ENCODE data around the gene PRDM2. TPM values are rescaled to one million over a fixed set of nuclear protein-coding genes. Genes with fewer than 3 reads are reported as not detected.

The PRDM2 gene
- total RNA-seq, 1 experiment from 2014 or later = 64.2 TPM

DNA sequence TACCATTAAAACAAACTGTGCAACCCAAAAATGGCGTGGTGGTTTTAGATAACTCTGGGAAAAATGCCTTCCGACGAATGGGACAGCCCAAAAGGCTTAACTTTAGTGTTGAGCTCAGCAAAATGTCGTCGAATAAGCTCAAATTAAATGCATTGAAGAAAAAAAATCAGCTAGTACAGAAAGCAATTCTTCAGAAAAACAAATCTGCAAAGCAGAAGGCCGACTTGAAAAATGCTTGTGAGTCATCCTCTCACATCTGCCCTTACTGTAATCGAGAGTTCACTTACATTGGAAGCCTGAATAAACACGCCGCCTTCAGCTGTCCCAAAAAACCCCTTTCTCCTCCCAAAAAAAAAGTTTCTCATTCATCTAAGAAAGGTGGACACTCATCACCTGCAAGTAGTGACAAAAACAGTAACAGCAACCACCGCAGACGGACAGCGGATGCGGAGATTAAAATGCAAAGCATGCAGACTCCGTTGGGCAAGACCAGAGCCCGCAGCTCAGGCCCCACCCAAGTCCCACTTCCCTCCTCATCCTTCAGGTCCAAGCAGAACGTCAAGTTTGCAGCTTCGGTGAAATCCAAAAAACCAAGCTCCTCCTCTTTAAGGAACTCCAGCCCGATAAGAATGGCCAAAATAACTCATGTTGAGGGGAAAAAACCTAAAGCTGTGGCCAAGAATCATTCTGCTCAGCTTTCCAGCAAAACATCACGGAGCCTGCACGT, 82.1 kb downstream of the PRDM2 start:
- no peak for TF ChIP-seq EZH2 (IDR thresholded peaks at IDR 0.05; ENCODE audit: borderline replicate concordance, low read depth, low read length, poor library complexity, severe bottlenecking)
- TF ChIP-seq, protein P1, sequence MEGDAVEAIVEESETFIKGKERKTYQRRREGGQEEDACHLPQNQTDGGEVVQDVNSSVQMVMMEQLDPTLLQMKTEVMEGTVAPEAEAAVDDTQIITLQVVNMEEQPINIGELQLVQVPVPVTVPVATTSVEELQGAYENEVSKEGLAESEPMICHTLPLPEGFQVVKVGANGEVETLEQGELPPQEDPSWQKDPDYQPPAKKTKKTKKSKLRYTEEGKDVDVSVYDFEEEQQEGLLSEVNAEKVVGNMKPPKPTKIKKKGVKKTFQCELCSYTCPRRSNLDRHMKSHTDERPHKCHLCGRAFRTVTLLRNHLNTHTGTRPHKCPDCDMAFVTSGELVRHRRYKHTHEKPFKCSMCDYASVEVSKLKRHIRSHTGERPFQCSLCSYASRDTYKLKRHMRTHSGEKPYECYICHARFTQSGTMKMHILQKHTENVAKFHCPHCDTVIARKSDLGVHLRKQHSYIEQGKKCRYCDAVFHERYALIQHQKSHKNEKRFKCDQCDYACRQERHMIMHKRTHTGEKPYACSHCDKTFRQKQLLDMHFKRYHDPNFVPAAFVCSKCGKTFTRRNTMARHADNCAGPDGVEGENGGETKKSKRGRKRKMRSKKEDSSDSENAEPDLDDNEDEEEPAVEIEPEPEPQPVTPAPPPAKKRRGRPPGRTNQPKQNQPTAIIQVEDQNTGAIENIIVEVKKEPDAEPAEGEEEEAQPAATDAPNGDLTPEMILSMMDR (conservative IDR thresholded peaks at IDR 0.05; ENCODE audit: low read depth, low read length) = no peak

DNA sequence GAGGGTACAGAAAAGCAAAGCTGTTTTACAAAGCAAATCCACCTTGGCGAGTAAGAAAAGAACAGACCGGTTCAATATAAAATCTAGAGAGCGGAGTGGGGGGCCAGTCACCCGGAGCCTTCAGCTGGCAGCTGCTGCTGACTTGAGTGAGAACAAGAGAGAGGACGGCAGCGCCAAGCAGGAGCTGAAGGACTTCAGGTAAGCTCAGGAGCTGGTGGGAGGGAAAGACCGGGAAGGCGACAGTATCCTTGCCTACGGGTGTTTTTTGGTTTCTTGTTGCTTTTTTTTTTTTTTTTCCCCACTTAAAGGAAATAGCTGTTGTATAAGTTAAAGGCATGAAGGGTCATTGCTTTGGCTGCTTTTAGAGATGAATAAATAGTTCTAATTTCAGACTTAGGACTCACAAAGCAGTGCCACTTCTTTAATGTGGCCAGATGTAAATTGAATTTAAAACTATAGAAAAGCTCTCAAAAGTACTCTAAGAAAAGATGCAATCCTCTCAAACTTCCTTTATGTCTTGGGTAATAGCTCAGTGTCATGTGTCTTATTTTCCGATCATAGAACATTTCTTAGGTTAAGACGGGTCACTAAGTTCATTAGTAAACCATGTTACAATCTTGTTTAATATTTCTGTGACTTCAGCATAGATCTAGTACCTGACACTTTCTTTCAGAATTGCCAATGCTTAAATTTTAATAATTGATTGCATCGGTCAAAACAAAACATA, 82.8 kb downstream of the PRDM2 start:
- DNase-seq (ENCODE audit: low spot score) = no peak
- no peaks in the 10 kb centered on the region for H3K9me3 ChIP-seq (ENCODE audit: low read depth, low read length, poor library complexity, severe bottlenecking)
- POLR2A ChIA-PET (ENCODE audit: low non-redundant PET) = no interaction called here
- no peak for TF ChIP-seq EZH2 (IDR thresholded peaks at IDR 0.05; ENCODE audit: borderline replicate concordance, low read depth, low read length, poor library complexity, severe bottlenecking)
- TF ChIP-seq, protein P1 (conservative IDR thresholded peaks at IDR 0.05; ENCODE audit: low read depth, low read length) = no peak
- no peaks in the 10 kb centered on the region for H3K4me1 ChIP-seq (ENCODE audit: insufficient read depth, low read length, poor library complexity, severe bottlenecking)
- H3K27me3 ChIP-seq (replicated peaks; ENCODE audit: insufficient read depth, low read depth, low read length, poor library complexity) = no peaks in the 10 kb centered on the region
- no TSS peak for BruUV-seq (replicated peaks)
- CTCF ChIA-PET = no interaction called here
- intact Hi-C loops (cut with micrococcal nuclease; ENCODE audit: unreplicated experiment) = no loop called here
- H3K27ac ChIP-seq (ENCODE audit: low read depth, low read length, poor library complexity, severe bottlenecking) = no peak overlapping the region
- H3K4me3 ChIP-seq (ENCODE audit: low read depth, low read length, poor library complexity, severe bottlenecking) = no peak overlapping the region
- peaks cover 44% of the 10 kb centered on the region for H3K36me3 ChIP-seq (ENCODE audit: insufficient read depth, low read length, poor library complexity, severe bottlenecking)

More for the DNA sequence above, 82.1 kb downstream of the PRDM2 start:
- no TSS peak for BruUV-seq (replicated peaks)
- Histone ChIP-seq H3K36me3 (ENCODE audit: insufficient read depth, low read length, poor library complexity, severe bottlenecking) (peaks cover 47% of the 10 kb centered on the region), H3K4me1 (ENCODE audit: insufficient read depth, low read length, poor library complexity, severe bottlenecking) (no peaks in the 10 kb centered on the region), H3K27me3 (replicated peaks; ENCODE audit: insufficient read depth, low read depth, low read length, poor library complexity) (no peaks in the 10 kb centered on the region), H3K4me3 (ENCODE audit: low read depth, low read length, poor library complexity, severe bottlenecking) (no peak overlapping the region), H3K27ac (ENCODE audit: low read depth, low read length, poor library complexity, severe bottlenecking) (no peak overlapping the region), H3K9me3 (ENCODE audit: low read depth, low read length, poor library complexity, severe bottlenecking) (no peaks in the 10 kb centered on the region)
- intact Hi-C loops (cut with micrococcal nuclease; ENCODE audit: unreplicated experiment) = no loop called here
- POLR2A ChIA-PET (ENCODE audit: low non-redundant PET) = no interaction called here
- CTCF ChIA-PET = no interaction called here
- no peak for DNase-seq (ENCODE audit: low spot score)

DNA sequence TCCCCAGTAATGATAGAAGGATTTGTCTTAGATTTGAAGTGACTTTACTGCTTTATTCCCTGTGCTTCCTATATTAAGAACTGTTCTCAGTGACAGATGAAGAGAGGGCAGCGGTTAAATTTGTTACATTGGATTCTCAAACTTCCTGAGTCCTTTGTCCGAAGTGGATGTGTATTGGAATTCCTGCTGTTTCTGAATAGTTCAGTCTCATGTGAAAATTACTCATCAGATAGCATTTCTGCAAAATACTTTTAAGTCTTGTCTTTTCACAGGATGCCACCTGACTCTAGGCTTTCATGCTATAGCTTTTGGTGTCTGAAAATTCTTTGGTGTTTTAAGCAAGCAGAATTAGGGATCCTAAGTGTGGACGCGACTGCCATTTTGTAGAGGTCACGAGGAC, 83.6 kb downstream of the PRDM2 start:
- peak; percentile 53 for DNase-seq (ENCODE audit: low spot score)
- intact Hi-C loops (cut with micrococcal nuclease; ENCODE audit: unreplicated experiment) = no loop called here
- TF ChIP-seq EZH2 (IDR thresholded peaks at IDR 0.05; ENCODE audit: borderline replicate concordance, low read depth, low read length, poor library complexity, severe bottlenecking) = no peak
- TF ChIP-seq, protein P1 (conservative IDR thresholded peaks at IDR 0.05; ENCODE audit: low read depth, low read length) = no peak
- H3K27me3 ChIP-seq (replicated peaks; ENCODE audit: insufficient read depth, low read depth, low read length, poor library complexity) = no peaks in the 10 kb centered on the region
- H3K4me3 ChIP-seq (ENCODE audit: low read depth, low read length, poor library complexity, severe bottlenecking) = no peak overlapping the region
- CTCF ChIA-PET = no interaction called here
- H3K4me1 ChIP-seq (ENCODE audit: insufficient read depth, low read length, poor library complexity, severe bottlenecking) = no peaks in the 10 kb centered on the region
- POLR2A ChIA-PET (ENCODE audit: low non-redundant PET) = no interaction called here
- BruUV-seq (replicated peaks) = no TSS peak
- peaks cover 36% of the 10 kb centered on the region for H3K36me3 ChIP-seq (ENCODE audit: insufficient read depth, low read length, poor library complexity, severe bottlenecking)
- H3K27ac ChIP-seq (ENCODE audit: low read depth, low read length, poor library complexity, severe bottlenecking) = no peak overlapping the region
- no peaks in the 10 kb centered on the region for H3K9me3 ChIP-seq (ENCODE audit: low read depth, low read length, poor library complexity, severe bottlenecking)
